Activated naive CD4-positive, alpha-beta T cell treated with anti-CD3 and anti-CD28 coated beads, Interleukin-2, amount 10 ng/mL, durations not matched to agents 7 days and 5 days (primary cell): Measurements from ENCODE around the gene USP10.

Experiments
- CTCF ChIA-PET: fragments of 350-600 bp; sonication (Branson Sonifier 250); formaldehyde crosslinking; loops from one replicate; lab custom pipeline; 2021; ENCODE audit warnings: antibody characterized with exemption; lab: Charles Lee
- DNase-seq: peaks from one replicate; pipeline ENCODE4 v3.0.0-alpha.2; 2020
- H3K27ac Mint-ChIP-seq: one replicate; pipeline ENCODE4 v1.8.0; 2021; ENCODE audit warnings: mild to moderate bottlenecking, moderate library complexity, mixed read lengths
- H3K27me3 Mint-ChIP-seq: one replicate; pipeline ENCODE4 v1.8.0; 2021; ENCODE audit warnings: mild to moderate bottlenecking, mixed read lengths
- H3K36me3 Mint-ChIP-seq: one replicate; pipeline ENCODE4 v1.8.0; 2021; ENCODE audit warnings: mixed read lengths
- H3K4me1 Mint-ChIP-seq: one replicate; pipeline ENCODE4 v1.8.0; 2021; ENCODE audit warnings: mixed read lengths
- H3K4me3 Mint-ChIP-seq: one replicate; pipeline ENCODE4 v1.8.0; 2021; ENCODE audit warnings: mild to moderate bottlenecking, moderate library complexity, mixed read lengths
- H3K9me3 Mint-ChIP-seq: one replicate; pipeline ENCODE4 v1.8.0; 2021; ENCODE audit warnings: mixed read lengths

USP10 gene

GRCh38 chr16:84813141-84813934 lies 113.5 kb downstream of the USP10 start:
- Mint-ChIP-seq H3K4me3 (no peak overlapping the region), H3K27ac (no peak overlapping the region), H3K4me1 (peaks cover 24% of the 10 kb centered on the region), H3K36me3 (no peaks in the 10 kb centered on the region), H3K27me3 (peaks cover 75% of the 10 kb centered on the region), H3K9me3 (no peaks in the 10 kb centered on the region)
- no peak for DNase-seq
- CTCF ChIA-PET, result interaction anchor here (0.7 kb wide), 2 partner anchors 140 to 158 kb away, joined by 3 read pairs; no protein-coding TSS in a partner anchor

GRCh38 chr16:84815462-84815861 lies 115.7 kb downstream of the USP10 start:
- H3K9me3 Mint-ChIP-seq, result no peaks in the 10 kb centered on the region
- H3K27ac Mint-ChIP-seq, result no peak overlapping the region
- peaks cover 26% of the 10 kb centered on the region for H3K4me1 Mint-ChIP-seq
- no peaks in the 10 kb centered on the region for H3K36me3 Mint-ChIP-seq
- H3K27me3 Mint-ChIP-seq, result peaks cover 91% of the 10 kb centered on the region
- DNase-seq, result no peak
- no peak overlapping the region for H3K4me3 Mint-ChIP-seq
- CTCF ChIA-PET, result interaction anchor here (0.6 to 1.2 kb wide), 2 partner anchors 17 to 71 kb away, joined by 3 read pairs; no protein-coding TSS in a partner anchor

GRCh38 chr16:84816023-84816422 lies 116.2 kb downstream of the USP10 start:
- H3K4me1 Mint-ChIP-seq, result peaks cover 22% of the 10 kb centered on the region
- H3K27me3 Mint-ChIP-seq, result peaks cover 91% of the 10 kb centered on the region
- no peak overlapping the region for H3K4me3 Mint-ChIP-seq
- no peak for DNase-seq
- no peaks in the 10 kb centered on the region for H3K9me3 Mint-ChIP-seq
- CTCF ChIA-PET, result interaction anchor here (1.2 kb wide), 1 partner anchor 18 kb away, joined by 3 read pairs; no protein-coding TSS in a partner anchor
- no peak overlapping the region for H3K27ac Mint-ChIP-seq
- no peaks in the 10 kb centered on the region for H3K36me3 Mint-ChIP-seq

GRCh38 chr16:84816485-84816884 lies 116.7 kb downstream of the USP10 start:
- H3K27me3 Mint-ChIP-seq, result peaks cover 94% of the 10 kb centered on the region
- H3K9me3 Mint-ChIP-seq, result no peaks in the 10 kb centered on the region
- peaks cover 18% of the 10 kb centered on the region for H3K4me1 Mint-ChIP-seq
- no peak for DNase-seq
- H3K27ac Mint-ChIP-seq, result no peak overlapping the region
- H3K4me3 Mint-ChIP-seq, result no peak overlapping the region
- CTCF ChIA-PET, result interaction anchor here (1.2 kb wide), 1 partner anchor 18 kb away, joined by 3 read pairs; no protein-coding TSS in a partner anchor
- H3K36me3 Mint-ChIP-seq, result no peaks in the 10 kb centered on the region

- peaks cover 13% of the 10 kb centered on the region for H3K4me1 Mint-ChIP-seq
- H3K36me3 Mint-ChIP-seq, result no peaks in the 10 kb centered on the region
- no peaks in the 10 kb centered on the region for H3K9me3 Mint-ChIP-seq
- H3K27me3 Mint-ChIP-seq, result peaks cover 97% of the 10 kb centered on the region
- CTCF ChIA-PET, result no interaction called here
- H3K27ac Mint-ChIP-seq, result no peak overlapping the region
- no peak overlapping the region for H3K4me3 Mint-ChIP-seq
- DNase-seq, result no peak
Measured at GRCh38 chr16:84817206-84817605, 117.4 kb downstream of the USP10 start.

- no peak for DNase-seq
- CTCF ChIA-PET, result no interaction called here
- Mint-ChIP-seq H3K36me3 (no peaks in the 10 kb centered on the region), H3K4me1 (peaks cover 13% of the 10 kb centered on the region), H3K27ac (no peak overlapping the region), H3K4me3 (no peak overlapping the region), H3K9me3 (no peaks in the 10 kb centered on the region), H3K27me3 (peaks cover 97% of the 10 kb centered on the region)
Measured at GRCh38 chr16:84817613-84818012, 117.8 kb downstream of the USP10 start.

- Mint-ChIP-seq H3K4me1 (peaks cover 9% of the 10 kb centered on the region), H3K4me3 (no peak overlapping the region), H3K9me3 (no peaks in the 10 kb centered on the region), H3K27ac (no peak overlapping the region), H3K36me3 (no peaks in the 10 kb centered on the region), H3K27me3 (peaks cover 97% of the 10 kb centered on the region)
- no peak for DNase-seq
- CTCF ChIA-PET, result no interaction called here
Measured at GRCh38 chr16:84818133-84818532, 118.3 kb downstream of the USP10 start.

- Mint-ChIP-seq H3K4me3 (no peak overlapping the region), H3K27ac (no peak overlapping the region), H3K4me1 (peaks cover 9% of the 10 kb centered on the region), H3K27me3 (peaks cover 97% of the 10 kb centered on the region), H3K36me3 (no peaks in the 10 kb centered on the region), H3K9me3 (no peaks in the 10 kb centered on the region)
- CTCF ChIA-PET, result interaction anchor here (1.0 kb wide), 1 partner anchor 10 kb away, joined by 3 read pairs; no protein-coding TSS in a partner anchor
- no peak for DNase-seq
Measured at GRCh38 chr16:84818989-84819643, 119.3 kb downstream of the USP10 start.

GRCh38 chr16:84819644-84820304 lies 120.0 kb downstream of the USP10 start, which contains the start of gene CRISPLD2:
Gene CRISPLD2, plus strand, starts transcription at chr16:84819985. Its CDS starts 18,511 bp downstream, at chr16:84838496.
- H3K4me1 Mint-ChIP-seq, result peaks cover 9% of the 10 kb centered on the region
- H3K4me3 Mint-ChIP-seq, result peak within 1 kb of the TSS; percentile 60
- H3K36me3 Mint-ChIP-seq, result no peaks in the 10 kb centered on the region
- no peak within 1 kb of the TSS for H3K27ac Mint-ChIP-seq
- H3K27me3 Mint-ChIP-seq, result peaks cover 97% of the 10 kb centered on the region
- CTCF ChIA-PET, result interaction anchor here (1.0 kb wide), 1 partner anchor 11 kb away, joined by 3 read pairs; no protein-coding TSS in a partner anchor
- DNase-seq, result peak; percentile 93
- H3K9me3 Mint-ChIP-seq, result no peaks in the 10 kb centered on the region

GRCh38 chr16:84820305-84820684 lies 120.5 kb downstream of the USP10 start:
- Mint-ChIP-seq H3K9me3 (no peaks in the 10 kb centered on the region), H3K27ac (no peak overlapping the region), H3K27me3 (peaks cover 92% of the 10 kb centered on the region), H3K4me3 (peak overlapping the region; percentile 60), H3K4me1 (peaks cover 9% of the 10 kb centered on the region), H3K36me3 (no peaks in the 10 kb centered on the region)
- no peak for DNase-seq
- CTCF ChIA-PET, result no interaction called here

- CTCF ChIA-PET, result no interaction called here
- H3K27ac Mint-ChIP-seq, result no peak overlapping the region
- peaks cover 87% of the 10 kb centered on the region for H3K27me3 Mint-ChIP-seq
- no peaks in the 10 kb centered on the region for H3K36me3 Mint-ChIP-seq
- peaks cover 9% of the 10 kb centered on the region for H3K4me1 Mint-ChIP-seq
- no peaks in the 10 kb centered on the region for H3K9me3 Mint-ChIP-seq
- peak overlapping the region; percentile 60 for H3K4me3 Mint-ChIP-seq
- no peak for DNase-seq
Measured at GRCh38 chr16:84820771-84821170, 121.0 kb downstream of the USP10 start.

- Mint-ChIP-seq H3K9me3 (no peaks in the 10 kb centered on the region), H3K4me3 (no peak overlapping the region), H3K36me3 (no peaks in the 10 kb centered on the region), H3K4me1 (peaks cover 9% of the 10 kb centered on the region), H3K27ac (no peak overlapping the region), H3K27me3 (peaks cover 83% of the 10 kb centered on the region)
- DNase-seq, result no peak
- CTCF ChIA-PET, result no interaction called here
Measured at GRCh38 chr16:84821179-84821578, 121.4 kb downstream of the USP10 start.

- no peaks in the 10 kb centered on the region for H3K36me3 Mint-ChIP-seq
- peaks cover 74% of the 10 kb centered on the region for H3K27me3 Mint-ChIP-seq
- H3K4me3 Mint-ChIP-seq, result no peak overlapping the region
- CTCF ChIA-PET, result no interaction called here
- no peak for DNase-seq
- H3K9me3 Mint-ChIP-seq, result no peaks in the 10 kb centered on the region
- H3K27ac Mint-ChIP-seq, result no peak overlapping the region
- H3K4me1 Mint-ChIP-seq, result peaks cover 9% of the 10 kb centered on the region
Measured at GRCh38 chr16:84821728-84822689, 122.2 kb downstream of the USP10 start.
